GM19452 (cell line): ENCODE results near the gene SCNN1A.

Source experiments
- ATAC-seq: cut with Tn5 transposase; IDR thresholded peaks from one replicate; pipeline ENCODE4 v1.9.1; 2021; ENCODE audit not compliant: unreplicated experiment

The SCNN1A gene

DNA sequence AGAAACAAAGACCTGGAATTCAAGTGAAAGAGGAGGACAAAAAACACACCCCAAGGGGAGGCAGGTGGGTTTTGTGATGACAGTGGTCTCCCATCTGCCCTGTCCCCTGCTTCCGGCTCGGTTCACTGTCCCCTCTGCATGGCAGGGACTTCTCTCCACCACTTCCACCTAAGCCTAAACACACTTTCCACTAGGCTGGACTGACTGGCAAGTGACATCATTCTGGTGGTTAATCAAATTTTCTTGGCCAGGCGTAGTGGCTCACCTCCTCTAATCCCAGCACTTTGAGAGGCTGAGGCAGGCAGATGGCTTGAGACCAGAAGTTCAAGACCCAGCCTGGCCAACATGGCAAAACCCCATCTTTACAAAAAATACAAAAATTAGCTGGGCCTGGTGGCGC lies 53.0 kb downstream of the SCNN1A start:
- no peak for ATAC-seq

DNA sequence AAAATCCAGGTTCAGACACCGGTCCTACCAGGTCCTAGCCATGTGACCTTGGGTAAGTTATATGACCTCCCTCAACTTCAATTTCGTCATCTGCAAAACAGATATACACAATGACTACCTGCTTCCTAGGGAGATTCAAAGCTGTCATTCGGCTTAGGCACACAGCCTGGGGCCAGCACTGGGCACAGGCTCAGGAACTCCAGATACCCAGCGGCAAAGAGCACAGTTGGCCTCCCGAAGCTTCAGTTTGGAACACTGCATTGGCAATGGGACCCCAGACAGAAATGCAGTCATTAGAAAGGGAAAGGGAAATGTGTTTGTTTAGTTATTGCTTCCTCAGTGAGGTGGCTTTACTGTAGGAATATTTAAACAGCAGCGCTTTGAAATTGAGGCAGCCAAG lies 53.5 kb downstream of the SCNN1A start:
- no peak for ATAC-seq

DNA sequence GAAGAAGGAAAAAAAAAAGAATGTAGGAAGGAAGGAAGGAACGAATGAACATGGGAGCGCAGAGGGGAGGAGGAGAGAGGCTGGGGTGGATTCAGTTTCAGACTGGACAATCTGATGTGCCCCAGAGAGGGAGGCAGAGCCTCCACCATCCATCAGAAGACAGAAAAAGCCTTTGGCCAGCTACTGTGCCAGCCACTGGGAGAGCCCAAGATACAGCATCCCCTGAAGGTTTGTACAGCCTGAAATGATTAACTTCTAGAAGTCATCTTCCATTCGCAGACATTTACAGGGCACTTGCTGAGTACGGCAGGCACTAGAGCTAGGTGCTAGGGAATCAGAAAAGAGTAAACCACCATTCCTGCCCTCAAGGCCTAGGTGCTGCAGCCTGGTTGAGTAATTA lies 55.9 kb downstream of the SCNN1A start:
- ATAC-seq: no peak

DNA sequence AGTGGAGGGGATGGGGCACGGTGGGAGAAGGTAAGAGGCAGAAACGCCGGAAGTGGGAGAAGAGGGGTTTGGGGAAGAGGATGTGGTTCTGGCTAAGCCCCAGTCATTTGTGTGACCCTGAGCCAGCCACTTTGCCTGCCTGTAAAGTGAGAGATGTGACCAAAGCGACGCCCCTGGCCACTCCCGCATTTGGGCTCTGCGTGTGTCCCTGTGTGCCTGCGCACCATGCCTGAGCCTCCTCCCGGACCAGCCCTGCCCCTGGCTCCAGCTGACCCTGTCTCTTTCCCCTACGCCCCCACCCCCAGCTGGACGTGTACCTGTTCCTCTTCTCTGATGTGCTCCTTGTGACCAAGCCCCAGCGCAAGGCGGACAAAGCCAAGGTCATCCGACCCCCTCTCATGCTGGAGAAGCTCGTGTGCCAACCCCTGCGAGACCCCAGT lies 56.9 kb downstream of the SCNN1A start:
- ATAC-seq: no peak

DNA sequence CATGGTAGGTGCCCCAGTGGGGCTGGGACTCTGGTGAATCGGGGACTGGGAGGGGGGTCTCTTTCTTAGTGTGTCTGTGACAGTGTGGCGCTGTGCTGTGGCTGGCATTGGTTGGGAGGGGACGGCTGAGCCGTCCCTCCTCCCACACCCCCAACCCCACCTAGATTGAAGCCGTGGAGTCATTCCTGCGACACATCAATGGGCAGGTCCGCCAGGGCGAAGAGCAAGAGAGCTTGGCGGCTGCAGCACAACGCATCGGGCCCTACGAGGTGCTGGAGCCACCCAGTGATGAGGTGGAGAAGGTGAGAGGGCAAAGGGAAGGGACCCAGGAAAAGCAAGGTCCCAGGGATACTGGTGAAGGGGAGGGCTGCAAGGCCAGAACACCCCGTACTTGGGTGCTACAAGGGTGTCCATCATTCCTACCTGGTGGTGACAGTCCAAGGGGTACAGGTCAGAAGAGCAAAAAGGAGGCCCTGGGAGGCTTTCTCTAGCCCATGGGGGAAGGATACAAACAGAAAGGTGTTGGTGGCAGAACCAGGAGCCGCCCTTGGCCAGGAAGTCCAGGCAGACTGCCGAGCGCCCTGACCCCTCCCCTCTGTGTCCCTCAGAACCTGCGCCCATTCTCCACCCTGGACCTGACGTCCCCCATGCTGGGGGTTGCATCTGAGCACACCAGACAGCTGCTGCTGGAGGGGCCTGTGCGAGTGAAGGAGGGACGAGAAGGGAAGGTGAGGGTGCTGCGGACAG lies 57.5 kb downstream of the SCNN1A start:
- no peak for ATAC-seq

DNA sequence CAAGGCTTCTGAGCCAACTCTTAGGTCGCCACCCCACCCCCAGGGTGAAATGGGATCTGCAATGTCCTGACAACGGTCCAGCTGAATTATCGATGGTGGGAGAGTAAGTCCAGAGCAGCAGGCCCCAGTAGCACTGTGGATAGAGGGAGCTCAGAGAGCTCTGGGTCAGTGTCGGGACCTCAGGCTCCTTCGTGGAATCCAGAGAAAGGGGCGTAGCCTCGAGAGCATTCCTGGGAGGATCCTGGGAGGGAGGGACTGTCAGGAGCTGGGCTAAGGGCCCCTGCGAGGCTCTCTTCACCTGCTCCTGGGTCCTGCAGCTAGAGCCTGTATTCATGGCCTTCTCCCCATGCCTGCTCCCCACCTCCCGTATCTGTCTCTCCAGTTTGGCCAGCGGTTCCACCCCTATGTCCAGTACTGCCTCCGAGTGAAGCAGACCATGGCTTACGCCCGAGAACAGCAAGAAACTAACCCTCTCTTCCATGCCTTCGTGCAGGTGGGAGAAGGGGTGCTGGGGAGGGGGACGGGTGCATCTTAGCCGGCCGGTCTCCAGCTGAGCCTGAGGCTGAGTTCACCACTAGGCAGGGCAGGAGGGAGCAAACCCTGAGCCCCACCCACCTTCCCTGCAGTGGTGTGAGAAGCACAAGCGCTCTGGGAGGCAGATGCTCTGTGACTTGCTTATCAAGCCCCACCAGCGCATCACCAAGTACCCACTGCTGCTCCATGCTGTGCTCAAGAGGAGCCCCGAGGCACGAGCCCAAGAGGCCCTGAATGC lies 58.3 kb downstream of the SCNN1A start:
- no peak for ATAC-seq

DNA sequence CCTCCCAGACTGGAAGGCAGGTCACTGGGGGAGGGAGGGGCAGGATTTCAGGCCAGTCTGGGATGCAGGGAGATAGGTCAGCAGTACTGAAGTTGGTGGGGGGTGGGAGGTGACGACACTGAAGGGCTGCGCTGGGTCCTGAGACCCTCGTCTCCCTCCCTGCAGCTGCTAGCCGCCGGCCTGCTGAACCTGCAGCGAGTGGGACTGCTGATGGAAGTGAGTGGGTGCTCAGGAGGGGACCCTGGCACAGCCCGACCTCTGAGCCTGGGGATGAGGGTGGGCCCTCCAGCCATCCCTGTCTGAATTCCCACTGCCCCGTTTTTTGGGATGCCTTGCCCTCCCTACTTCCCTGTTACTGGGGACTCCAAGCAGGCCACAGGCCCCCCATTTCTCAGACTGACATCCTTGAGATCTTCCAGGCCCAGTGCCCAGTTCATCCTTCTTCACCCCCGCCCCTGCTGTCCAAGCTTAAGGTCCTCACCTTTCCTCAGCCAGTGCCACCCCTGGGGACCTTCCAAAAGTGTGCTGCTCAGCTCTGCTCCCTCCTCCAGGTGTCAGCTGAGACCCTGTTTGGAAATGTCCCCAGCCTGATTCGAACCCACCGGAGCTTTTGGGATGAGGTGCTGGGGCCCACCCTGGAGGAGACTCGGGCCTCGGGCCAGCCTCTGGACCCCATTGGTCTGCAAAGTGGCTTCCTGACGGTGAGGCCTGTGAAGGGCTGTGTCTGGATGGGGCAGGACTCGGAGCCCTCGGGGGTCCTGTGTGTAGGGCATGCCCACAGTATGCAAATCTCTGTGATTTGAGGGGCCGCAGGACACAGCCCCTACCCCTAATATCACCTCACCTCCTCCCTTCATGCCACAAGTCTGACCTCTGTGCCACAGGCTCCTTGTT lies 59.4 kb downstream of the SCNN1A start:
- ATAC-seq: no peak

DNA sequence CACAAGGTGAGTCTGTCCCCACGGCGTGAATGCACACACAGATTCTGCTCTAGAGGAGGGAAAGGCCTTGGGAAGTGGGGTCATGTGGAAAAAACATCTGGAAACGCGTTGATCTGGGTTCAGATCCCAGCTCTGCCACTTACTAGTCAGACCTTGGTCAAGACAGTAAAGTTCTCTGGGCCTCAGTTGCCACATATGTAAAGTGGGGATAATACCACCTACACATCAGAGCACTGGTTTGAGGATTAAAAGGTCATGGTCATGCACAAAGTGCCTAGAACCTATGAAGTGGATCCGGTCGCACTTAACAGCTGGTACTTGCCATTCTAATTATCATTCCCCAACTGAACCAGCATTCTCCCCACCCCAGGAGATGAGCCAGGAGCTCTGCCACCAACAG lies 60.2 kb downstream of the SCNN1A start:
- ATAC-seq: no peak

DNA sequence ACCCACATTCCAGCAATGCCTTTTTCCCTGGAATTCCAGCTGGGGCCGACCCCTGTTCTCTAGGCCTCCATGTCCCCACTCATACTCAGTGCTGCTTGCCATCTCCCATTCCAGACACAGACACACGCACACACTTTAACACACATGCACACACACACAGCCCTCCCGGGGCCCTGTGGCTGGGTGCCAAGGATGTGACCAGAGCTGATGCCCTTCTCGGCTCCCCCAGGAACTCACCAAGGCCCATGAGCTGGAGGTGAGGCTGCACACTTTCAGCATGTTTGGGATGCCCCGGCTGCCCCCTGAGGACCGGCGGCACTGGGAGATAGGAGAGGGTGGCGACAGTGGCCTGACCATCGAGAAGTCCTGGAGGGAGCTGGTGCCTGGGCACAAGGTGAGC lies 60.6 kb downstream of the SCNN1A start:
- no peak for ATAC-seq

DNA sequence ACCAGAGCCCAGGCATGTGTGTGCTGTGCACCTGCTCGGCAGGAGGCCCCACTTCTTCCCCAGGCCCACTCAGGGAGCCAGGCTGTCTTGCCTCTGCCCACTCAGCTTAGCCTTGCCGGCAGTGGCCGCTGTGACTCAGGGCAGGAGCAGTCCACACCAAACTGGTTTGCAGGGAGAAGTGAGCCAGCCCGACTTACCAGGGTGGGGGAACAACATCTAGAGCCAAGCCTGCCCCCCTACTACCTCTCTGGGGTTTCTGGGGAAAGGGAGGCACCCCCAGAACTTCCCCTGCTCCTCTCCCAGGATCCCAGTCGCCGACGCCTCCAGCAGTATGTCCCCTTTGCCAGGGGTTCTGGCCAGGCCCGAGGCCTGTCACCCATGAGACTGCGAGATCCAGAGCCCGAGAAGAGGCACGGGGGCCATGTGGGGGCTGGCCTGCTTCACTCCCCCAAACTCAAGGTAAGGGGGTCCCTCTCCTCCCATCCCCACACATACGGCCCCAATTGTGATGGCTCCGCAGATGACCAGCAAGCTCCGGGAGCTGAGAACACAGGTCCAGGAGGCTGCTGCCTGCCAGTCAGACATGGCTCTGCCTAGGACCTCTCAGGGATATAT lies 61.9 kb downstream of the SCNN1A start:
- ATAC-seq: no peak

DNA sequence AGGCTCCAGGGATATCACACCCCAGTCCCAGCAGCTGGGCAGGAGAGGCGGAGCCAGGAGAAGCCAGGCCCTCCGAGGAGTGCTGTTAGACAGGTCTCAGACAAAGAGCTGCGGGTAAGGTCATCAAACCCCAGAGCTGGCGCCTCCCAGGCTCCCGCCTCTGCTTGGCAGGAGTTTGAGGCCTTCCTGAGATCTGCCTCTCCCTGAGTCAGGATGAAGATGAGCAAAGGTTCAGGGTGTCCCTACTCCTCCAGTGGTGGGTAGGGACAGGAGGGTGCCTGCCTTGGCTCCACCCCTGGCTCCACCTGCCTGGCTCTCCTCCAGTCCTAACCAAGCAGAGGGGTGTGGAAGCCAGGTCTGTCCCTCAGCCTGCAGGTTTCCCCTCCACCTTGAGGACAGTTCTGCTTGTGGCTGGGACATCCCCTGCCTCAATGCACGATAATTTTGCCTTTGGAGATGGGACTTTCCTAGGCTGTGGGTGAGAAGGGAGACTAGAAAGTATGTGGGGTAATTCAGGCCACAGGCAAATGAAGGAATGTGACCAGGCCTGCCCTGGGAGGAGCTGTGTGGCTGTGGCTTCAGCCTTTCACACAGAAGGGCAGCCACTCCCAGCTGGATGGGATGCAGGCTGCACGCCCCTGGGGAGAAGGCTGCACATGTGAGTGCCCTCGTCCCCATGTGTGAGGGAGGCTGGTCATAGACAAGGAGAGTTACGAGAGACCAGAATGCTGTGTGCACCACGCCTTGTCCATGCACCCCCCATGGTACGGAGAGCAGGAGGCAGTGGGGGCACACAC lies 62.6 kb downstream of the SCNN1A start:
- peak; percentile 55 for ATAC-seq

DNA sequence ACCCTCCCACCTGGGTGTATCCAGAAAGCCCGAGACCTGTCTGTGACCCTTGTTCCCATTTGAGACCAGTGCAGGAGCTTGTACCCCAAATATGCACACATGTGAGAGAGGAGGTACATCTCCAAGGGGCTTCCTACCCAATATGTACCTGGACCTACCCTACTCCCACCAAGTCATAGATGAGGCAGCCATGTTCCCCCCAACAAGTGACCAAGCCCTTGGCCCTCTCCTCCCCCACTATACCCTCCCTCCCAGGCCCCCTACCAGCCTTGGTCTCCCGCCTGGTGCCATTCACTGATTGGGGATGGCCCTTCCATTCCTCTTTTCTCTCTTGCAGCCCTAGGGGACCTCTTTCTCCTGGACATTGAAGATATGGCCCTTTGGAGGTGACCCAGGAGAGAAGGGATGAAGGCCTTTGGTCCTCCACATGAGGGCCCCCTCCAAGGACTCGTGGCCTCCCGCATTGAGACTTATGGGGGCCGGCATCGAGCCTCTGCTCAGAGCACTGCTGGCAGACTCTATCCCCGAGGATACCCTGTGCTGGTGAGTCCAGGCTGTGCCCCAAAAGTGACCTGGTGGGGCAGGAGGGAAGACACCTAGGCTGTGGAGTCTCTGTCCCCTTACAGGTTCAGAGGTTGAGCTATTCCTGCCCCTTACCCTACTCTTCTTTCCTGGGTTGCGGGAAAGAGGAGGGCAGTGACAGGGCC lies 63.4 kb downstream of the SCNN1A start:
- no peak for ATAC-seq

DNA sequence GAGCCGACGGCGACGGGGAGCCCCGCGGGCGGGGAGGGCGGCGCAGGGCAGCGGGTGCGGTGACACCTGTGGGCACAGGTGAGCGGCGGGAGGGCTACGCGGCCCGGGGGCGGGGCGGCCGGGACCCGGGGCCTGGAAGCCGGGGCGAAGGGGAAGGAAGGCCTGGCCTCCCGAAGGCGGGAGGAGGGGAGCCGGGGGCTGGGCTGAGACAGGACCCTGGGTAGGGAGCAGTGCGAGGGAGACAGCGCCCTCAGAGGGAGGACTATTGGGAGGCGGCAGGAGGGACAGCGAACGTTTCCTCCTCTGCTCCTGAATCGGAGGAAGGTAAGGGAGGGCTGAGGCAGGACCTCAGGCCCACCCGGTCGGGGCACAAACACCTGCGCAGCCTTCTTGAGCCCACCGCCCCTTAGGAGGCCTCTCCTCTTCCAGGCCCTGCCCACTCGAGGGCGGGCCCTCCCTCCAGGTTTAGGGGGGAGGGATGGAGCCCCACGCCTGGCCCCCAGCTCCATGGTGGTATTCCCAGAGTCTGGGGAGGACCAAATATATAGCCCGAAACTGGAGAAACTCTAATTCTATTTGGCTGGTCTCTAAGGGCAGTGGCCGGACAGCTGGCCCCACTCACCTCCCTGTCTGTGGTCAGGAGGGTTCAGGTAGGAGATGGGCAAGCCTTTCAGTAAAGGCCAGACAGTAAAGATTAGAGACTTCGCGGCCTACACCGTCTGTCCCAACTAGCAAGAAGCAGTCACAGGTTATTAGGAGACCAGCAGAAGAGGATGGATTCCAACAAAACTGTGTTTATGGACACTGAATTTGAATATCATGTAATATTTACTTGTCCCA lies 64.4 kb downstream of the SCNN1A start:
- no peak for ATAC-seq

DNA sequence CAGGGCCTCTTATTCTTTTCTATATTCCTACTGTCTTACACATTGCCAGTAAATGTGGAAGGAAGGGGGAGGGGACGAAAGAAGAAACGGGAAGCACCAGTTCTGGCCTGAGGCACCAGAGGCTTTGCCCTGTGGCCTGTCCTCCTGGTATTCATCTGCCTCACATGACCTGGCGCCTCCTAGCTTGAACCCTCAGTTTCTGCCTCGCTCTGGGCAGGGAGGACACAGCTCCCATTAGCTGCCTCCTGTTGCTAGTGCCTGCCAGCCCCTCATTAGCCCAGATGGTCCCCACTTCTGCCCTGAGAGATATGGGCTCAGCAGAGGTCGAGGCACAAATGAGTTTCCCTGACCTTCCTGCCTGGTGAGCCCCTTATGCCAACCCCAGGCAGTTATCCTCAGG lies 67.8 kb downstream of the SCNN1A start:
- no peak for ATAC-seq

DNA sequence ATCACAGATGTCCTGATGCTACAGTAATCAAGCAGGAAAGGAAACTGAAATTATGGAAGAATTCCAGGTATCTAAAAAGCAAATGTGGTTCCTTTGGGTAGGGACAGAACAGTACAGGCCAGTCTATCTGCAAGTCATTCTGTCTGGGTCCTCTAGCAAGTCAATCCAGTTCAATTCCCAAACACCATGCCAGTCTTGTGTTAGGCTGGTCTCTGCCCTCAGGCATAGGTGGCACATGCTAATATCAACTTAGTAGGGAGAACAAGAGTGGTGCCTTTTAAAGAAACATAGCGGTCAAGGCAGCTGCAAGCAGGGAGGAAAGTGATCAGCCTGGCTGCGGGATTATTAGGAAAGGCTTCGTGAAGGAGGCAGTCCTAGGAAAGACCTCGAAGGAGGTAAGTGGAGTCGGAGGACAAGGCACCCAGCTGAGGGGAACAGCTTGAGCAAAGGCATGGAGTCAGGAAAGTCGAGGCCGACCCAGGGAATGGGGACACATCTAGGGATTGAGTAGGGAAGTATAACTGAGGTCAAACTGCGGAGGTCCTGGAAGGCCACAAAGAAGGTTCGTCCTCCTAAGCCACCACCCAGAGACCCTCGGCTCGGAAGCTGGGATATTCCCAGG lies 68.7 kb downstream of the SCNN1A start:
- ATAC-seq: no peak

DNA sequence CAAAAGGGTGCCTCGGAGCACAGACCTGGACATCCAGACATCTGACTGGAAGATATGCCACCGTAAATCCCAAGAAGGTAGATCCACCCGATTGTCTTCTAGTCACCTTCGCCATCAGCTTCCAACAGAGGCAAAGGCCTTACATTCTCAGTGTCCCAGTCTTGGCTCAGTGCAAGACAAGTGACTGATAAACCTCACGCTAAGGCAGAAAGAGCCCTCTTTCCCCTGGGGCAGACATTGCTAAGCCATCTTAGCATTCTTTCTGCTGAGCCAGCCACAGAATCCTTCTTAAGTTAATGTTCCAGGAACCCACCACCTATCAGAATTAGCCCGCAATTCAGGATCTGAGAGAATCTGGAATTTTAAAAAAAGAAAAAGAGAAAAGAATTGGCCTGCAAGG lies 69.2 kb downstream of the SCNN1A start:
- no peak for ATAC-seq

DNA sequence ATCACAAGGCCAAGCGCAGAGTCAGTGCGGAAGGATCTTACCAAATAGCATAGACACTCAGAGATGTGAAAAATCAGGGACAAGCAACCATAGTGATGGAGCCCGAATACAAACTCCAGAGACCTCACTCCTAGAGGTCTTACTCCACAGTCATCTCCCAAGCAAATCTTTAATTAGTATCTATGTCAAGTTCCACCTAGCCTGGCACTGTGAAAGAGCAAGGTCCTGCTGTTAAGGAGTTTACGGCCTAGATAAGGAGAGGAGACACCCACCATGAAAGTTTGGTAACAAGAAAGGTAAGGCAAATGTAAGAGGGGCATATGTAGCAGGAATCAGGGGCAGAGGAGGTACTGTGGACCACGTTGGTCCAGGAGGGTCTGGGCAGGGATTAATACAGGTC lies 72.3 kb downstream of the SCNN1A start:
- no peak for ATAC-seq

DNA sequence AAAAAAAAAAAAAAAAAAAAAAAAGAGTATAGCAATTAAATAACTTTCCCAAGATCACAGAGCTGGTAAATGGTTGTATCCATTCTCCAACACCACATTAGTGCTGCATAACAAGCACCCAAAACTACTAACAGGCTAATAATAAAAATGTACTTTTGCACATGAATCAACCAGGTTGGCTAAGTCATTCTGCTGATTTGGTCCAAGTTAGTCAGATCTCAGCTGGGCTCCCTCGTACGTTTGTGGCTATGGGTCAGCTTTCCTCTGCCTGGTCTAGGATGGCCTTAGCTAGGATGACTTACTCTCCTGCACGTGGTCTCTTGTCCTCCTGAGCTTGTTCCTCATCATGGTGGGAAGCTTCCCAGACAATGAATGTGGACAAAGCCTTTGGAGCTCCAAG lies 72.7 kb downstream of the SCNN1A start:
- ATAC-seq: no peak
